HepG2 (cell line): ENCODE measurements around the gene LRRC42. TPM values are rescaled to one million over a fixed set of nuclear protein-coding genes. Genes with fewer than 3 reads are reported as not detected.

Experiments
- CCAR2 ChIP-seq: fragments of 200-400 bp; formaldehyde crosslinking; optimal IDR thresholded peaks from 2 replicates; pipeline ENCODE3; 2018; ENCODE audit warnings: low read depth, mild to moderate bottlenecking, low read length, moderate library complexity
- EED ChIP-seq: sonication (generic); formaldehyde crosslinking; IDR thresholded peaks from 2 replicates; pipeline ENCODE4 v1.5.0; 2020; ENCODE audit warnings: mild to moderate bottlenecking, missing genetic modification reagents
- FOSL2 ChIP-seq: sonication (generic); formaldehyde crosslinking; IDR thresholded peaks from 2 replicates; pipeline ENCODE4 v1.4.0; 2020; ENCODE audit warnings: missing genetic modification reagents
- FOXP1 ChIP-seq, 2 experiments: fragments of 450-650 bp in 1 of 2; IDR thresholded peaks; 2 replicates each; pipeline ENCODE4 v1.6.1; 2017 to 2018; ENCODE audit warnings: antibody characterized with exemption in 1 of 2
- HNRNPH1 ChIP-seq: fragments of 200-400 bp; formaldehyde crosslinking; optimal IDR thresholded peaks from 2 replicates; pipeline ENCODE3; 2017; ENCODE audit warnings: mild to moderate bottlenecking, low read depth, low read length
- MAF1 ChIP-seq: sonication (generic); formaldehyde crosslinking; IDR thresholded peaks from 2 replicates; pipeline ENCODE4 v1.5.0; 2020; ENCODE audit warnings: missing genetic modification reagents, borderline replicate concordance
- NAIF1 ChIP-seq: sonication (generic); formaldehyde crosslinking; IDR thresholded peaks from 2 replicates; pipeline ENCODE4 v1.5.0; 2020; ENCODE audit warnings: mild to moderate bottlenecking, missing genetic modification reagents, borderline replicate concordance
- PTBP1 ChIP-seq: fragments of 200-400 bp; formaldehyde crosslinking; IDR thresholded peaks from 2 replicates; pipeline ENCODE4 v1.6.1; 2018; ENCODE audit warnings: low read length, low read depth; ENCODE audit not compliant: poor library complexity, severe bottlenecking
- REPIN1 ChIP-seq: sonication (generic); formaldehyde crosslinking; IDR thresholded peaks from 2 replicates; pipeline ENCODE4 v1.8.0; 2022; ENCODE audit warnings: missing genetic modification reagents, low read depth, mild to moderate bottlenecking, borderline replicate concordance
- YY1 ChIP-seq: IDR thresholded peaks from 2 replicates; pipeline ENCODE4 v1.6.1; 2011; ENCODE audit warnings: low read length, low read depth, moderate library complexity, mild to moderate bottlenecking; ENCODE audit not compliant: insufficient read depth, insufficient replicate concordance
- ZC3H13 ChIP-seq: sonication (generic); formaldehyde crosslinking; IDR thresholded peaks from 2 replicates; pipeline ENCODE4 v1.8.1; 2023; ENCODE audit warnings: mild to moderate bottlenecking, missing genetic modification reagents, moderate library complexity
- ZFP62 ChIP-seq: sonication (generic); formaldehyde crosslinking; IDR thresholded peaks from 2 replicates; pipeline ENCODE4 v1.4.0; 2020; ENCODE audit warnings: missing genetic modification reagents
- ZNF616 ChIP-seq: sonication (generic); formaldehyde crosslinking; IDR thresholded peaks from 2 replicates; pipeline ENCODE4 v1.5.0; 2020; ENCODE audit warnings: low read depth, mild to moderate bottlenecking, missing genetic modification reagents
- ZNF672 ChIP-seq: sonication (generic); formaldehyde crosslinking; IDR thresholded peaks from 2 replicates; pipeline ENCODE4 v1.8.1; 2022; ENCODE audit warnings: missing genetic modification reagents
- ZNF776 ChIP-seq: sonication (generic); formaldehyde crosslinking; IDR thresholded peaks from 2 replicates; pipeline ENCODE4 v1.4.0; 2020; ENCODE audit warnings: mild to moderate bottlenecking, missing genetic modification reagents
- polyA plus RNA-seq, 8 experiments: library from polyadenylated mRNA; depleted of rRNA in 3 of 8; stranded (reverse) in 7 of 8; unstranded in 1 of 8; fragments of >200 nt; fragmentation: Illumina TruSeq in 4 of 8; extraction: Trizol in 4 of 8; gene quantifications; 2 replicates each; pipeline versions ENCODE4 v1.2.1 to v1.2.3, GENCODE V29; 2011 to 2016; ENCODE audit warnings: low read depth in 4 of 8, missing spikeins in 1 of 8, mixed read lengths in 1 of 8; ENCODE audit not compliant: insufficient read depth in 1 of 8
- total RNA-seq, 5 experiments: library from RNA; depleted of rRNA; stranded (reverse); fragments of >200 nt; fragmentation: Illumina TruSeq; extraction: Trizol; gene quantifications; 2 replicates each; pipeline ENCODE4 v1.2.3, GENCODE V29; 2016; ENCODE audit warnings: low read depth in 1 of 5
- TF ChIP-seq, protein P1 (sequence below): sonication (generic); formaldehyde crosslinking; IDR thresholded peaks from one replicate; pipeline ENCODE4 v1.5.1; 2020; ENCODE audit warnings: mild to moderate bottlenecking, missing genetic modification reagents; ENCODE audit errors: not compliant biosample characterization
- TF ChIP-seq, protein P2 (sequence below): IDR thresholded peaks from 2 replicates; pipeline ENCODE4 v1.6.1; 2018; ENCODE audit warnings: missing genetic modification reagents
- TF ChIP-seq, protein P3 (sequence below): sonication (generic); formaldehyde crosslinking; IDR thresholded peaks from 2 replicates; pipeline ENCODE4 v1.4.0; 2020; ENCODE audit warnings: mild to moderate bottlenecking, missing genetic modification reagents

The LRRC42 gene
- total and polyA plus RNA-seq, 2 of the 13 experiments (the other 11 are each of a cell fraction or from before 2014, with no cell fraction given) = 30.6 to 43.6 TPM

DNA sequence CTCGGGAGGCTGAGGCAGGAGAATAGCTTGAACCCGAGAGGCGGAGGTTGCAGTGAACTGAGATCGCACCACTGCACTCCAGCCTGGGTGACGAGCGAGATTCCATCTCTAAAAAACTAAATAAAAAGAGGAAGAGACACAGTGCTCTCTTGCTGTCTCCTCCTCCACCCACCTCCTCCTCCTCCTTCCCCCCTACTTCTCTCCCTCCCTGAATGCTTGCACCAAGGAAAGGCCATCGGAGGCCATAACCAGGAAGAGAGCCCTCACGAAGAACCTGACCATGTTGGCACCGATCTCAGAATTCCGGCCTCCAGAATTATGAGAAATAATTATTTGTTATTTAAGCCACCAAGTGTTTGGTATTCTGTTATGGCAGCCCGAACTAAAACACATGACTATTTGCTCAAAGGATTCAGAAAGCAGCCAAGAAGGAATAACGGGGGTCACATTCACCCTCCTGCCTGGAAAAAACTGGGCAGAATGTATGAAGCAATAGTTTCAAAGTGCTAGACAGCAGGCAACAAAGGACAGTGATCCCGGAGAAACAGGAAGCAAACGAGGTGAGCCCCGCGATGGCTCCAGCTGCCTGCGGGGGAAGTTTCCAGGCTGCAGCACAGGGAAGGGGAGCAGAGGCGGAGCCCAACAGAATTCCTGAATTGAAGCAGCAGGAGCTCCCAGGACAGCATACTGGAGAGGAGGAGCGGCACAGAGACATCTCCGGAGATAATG lies 36.0 kb downstream of the LRRC42 start (continued):
- TF ChIP-seq, protein P1, sequence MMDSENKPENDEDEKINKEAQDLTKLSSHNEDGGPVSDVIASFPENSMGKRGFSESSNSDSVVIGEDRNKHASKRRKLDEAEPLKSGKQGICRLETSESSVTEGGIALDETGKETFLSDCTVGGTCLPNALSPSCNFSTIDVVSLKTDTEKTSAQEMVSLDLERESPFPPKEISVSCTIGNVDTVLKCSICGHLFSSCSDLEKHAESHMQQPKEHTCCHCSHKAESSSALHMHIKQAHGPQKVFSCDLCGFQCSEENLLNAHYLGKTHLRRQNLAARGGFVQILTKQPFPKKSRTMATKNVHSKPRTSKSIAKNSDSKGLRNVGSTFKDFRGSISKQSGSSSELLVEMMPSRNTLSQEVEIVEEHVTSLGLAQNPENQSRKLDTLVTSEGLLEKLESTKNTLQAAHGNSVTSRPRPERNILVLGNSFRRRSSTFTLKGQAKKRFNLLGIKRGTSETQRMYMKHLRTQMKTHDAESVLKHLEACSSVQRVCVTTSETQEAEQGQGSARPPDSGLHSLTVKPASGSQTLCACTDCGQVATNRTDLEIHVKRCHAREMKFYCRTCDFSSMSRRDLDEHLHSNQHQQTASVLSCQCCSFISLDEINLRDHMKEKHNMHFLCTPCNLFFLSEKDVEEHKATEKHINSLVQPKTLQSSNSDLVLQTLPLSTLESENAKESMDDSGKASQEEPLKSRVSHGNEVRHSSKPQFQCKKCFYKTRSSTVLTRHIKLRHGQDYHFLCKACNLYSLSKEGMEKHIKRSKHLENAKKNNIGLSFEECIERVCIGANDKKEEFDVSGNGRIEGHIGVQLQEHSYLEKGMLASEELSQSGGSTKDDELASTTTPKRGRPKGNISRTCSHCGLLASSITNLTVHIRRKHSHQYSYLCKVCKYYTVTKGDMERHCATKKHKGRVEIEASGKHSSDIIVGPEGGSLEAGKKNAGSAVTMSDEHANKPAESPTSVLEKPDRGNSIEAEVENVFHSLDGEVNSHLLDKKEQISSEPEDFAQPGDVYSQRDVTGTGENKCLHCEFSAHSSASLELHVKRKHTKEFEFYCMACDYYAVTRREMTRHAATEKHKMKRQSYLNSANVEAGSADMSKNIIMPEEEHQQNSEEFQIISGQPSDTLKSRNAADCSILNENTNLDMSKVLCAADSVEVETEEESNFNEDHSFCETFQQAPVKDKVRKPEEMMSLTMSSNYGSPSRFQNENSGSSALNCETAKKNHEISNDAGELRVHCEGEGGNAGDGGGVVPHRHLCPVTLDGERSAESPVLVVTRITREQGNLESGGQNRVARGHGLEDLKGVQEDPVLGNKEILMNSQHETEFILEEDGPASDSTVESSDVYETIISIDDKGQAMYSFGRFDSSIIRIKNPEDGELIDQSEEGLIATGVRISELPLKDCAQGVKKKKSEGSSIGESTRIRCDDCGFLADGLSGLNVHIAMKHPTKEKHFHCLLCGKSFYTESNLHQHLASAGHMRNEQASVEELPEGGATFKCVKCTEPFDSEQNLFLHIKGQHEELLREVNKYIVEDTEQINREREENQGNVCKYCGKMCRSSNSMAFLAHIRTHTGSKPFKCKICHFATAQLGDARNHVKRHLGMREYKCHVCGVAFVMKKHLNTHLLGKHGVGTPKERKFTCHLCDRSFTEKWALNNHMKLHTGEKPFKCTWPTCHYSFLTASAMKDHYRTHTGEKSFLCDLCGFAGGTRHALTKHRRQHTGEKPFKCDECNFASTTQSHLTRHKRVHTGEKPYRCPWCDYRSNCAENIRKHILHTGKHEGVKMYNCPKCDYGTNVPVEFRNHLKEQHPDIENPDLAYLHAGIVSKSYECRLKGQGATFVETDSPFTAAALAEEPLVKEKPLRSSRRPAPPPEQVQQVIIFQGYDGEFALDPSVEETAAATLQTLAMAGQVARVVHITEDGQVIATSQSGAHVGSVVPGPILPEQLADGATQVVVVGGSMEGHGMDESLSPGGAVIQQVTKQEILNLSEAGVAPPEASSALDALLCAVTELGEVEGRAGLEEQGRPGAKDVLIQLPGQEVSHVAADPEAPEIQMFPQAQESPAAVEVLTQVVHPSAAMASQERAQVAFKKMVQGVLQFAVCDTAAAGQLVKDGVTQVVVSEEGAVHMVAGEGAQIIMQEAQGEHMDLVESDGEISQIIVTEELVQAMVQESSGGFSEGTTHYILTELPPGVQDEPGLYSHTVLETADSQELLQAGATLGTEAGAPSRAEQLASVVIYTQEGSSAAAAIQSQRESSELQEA (CRISPR knock-in tag) = no peak
- TF ChIP-seq ZNF672 (CRISPR knock-in tag) (no peak), NAIF1 (CRISPR knock-in tag) (0 out of 2 replicates have a peak, but pooled peaks have one; percentile 56), REPIN1 (0 out of 2 replicates have a peak, but pooled peaks have one; percentile 48), ZNF616 (no peak), CCAR2 (no peak), YY1 (no peak), EED (no peak), HNRNPH1 (no peak), FOSL2 (CRISPR knock-in tag) (0 out of 2 replicates have a peak, but pooled peaks have one; percentile 14), ZNF776 (CRISPR knock-in tag) (no peak), ZC3H13 (no peak), PTBP1 (no peak), MAF1 (no peak), ZFP62 (CRISPR knock-in tag) (no peak), FOXP1 (IDR thresholded peaks at IDR 0.05) (no peak), FOXP1 (CRISPR knock-in tag; IDR thresholded peaks at IDR 0.05) (peak; percentile 29; the same call in 1 of the 2 replicates)
- TF ChIP-seq, protein P2, sequence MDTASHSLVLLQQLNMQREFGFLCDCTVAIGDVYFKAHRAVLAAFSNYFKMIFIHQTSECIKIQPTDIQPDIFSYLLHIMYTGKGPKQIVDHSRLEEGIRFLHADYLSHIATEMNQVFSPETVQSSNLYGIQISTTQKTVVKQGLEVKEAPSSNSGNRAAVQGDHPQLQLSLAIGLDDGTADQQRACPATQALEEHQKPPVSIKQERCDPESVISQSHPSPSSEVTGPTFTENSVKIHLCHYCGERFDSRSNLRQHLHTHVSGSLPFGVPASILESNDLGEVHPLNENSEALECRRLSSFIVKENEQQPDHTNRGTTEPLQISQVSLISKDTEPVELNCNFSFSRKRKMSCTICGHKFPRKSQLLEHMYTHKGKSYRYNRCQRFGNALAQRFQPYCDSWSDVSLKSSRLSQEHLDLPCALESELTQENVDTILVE (CRISPR knock-in tag) = no peak
- TF ChIP-seq, protein P3, sequence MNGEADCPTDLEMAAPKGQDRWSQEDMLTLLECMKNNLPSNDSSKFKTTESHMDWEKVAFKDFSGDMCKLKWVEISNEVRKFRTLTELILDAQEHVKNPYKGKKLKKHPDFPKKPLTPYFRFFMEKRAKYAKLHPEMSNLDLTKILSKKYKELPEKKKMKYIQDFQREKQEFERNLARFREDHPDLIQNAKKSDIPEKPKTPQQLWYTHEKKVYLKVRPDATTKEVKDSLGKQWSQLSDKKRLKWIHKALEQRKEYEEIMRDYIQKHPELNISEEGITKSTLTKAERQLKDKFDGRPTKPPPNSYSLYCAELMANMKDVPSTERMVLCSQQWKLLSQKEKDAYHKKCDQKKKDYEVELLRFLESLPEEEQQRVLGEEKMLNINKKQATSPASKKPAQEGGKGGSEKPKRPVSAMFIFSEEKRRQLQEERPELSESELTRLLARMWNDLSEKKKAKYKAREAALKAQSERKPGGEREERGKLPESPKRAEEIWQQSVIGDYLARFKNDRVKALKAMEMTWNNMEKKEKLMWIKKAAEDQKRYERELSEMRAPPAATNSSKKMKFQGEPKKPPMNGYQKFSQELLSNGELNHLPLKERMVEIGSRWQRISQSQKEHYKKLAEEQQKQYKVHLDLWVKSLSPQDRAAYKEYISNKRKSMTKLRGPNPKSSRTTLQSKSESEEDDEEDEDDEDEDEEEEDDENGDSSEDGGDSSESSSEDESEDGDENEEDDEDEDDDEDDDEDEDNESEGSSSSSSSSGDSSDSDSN (CRISPR knock-in tag) = peak; percentile 67
